B cell (primary cell): ENCODE measurements around the gene TBRG4. TPM values are rescaled to one million over a fixed set of nuclear protein-coding genes. Genes with fewer than 3 reads are reported as not detected.

Experiments used
- ATAC-seq: fragments of 200-7000 bp; cut with Tn5 transposase; one replicate; pipeline ENCODE4 v1.10.0; 2021; ENCODE audit warnings: low read depth, mild to moderate bottlenecking, moderate number of reproducible peaks, moderate library complexity
- CTCF ChIA-PET: fragments of 350-600 bp; sonication (Branson Sonifier 250); formaldehyde crosslinking; loops from one replicate; lab custom pipeline; 2021; ENCODE audit warnings: antibody characterized with exemption, inconsistent platforms; lab: Charles Lee
- POLR2A ChIA-PET: fragments of 350-600 bp; sonication (Branson Sonifier 250); formaldehyde crosslinking; loops from one replicate; lab custom pipeline; 2021; ENCODE audit warnings: antibody characterized with exemption; lab: Charles Lee
- DNase-seq: peaks from one replicate; pipeline ENCODE4 v3.0.0; 2013
- H2AFZ ChIP-seq: 2 replicates; pipeline ENCODE4 v1.6.1; 2012; ENCODE audit warnings: mild to moderate bottlenecking, low read depth, low read length; ENCODE audit not compliant: insufficient read depth, poor library complexity, severe bottlenecking
- H3K27ac ChIP-seq, 2 donors: 1 replicate in 1 of 2; 2 replicates in 1 of 2; pipeline ENCODE4 v1.5.1; 2012 to 2013; ENCODE audit warnings: low read length in 2 of 2, mild to moderate bottlenecking in 2 of 2, moderate library complexity in 1 of 2
- H3K27me3 ChIP-seq, 4 experiments: fragments of 200-600 bp in 1 of 4; sonication (generic) in 1 of 4; replicated peaks in 1 of 4; 1 replicate in 2 of 4; 2 replicates in 2 of 4; pipeline versions ENCODE4 v1.6.1 to v1.7.0; 2013 to 2016; ENCODE audit warnings: low read length in 3 of 4, mild to moderate bottlenecking in 2 of 4, mixed read lengths in 1 of 4, moderate library complexity in 1 of 4; ENCODE audit not compliant: insufficient read depth in 4 of 4, control insufficient read depth in 3 of 4; ENCODE audit errors: control extremely low read depth in 1 of 4
- H3K36me3 ChIP-seq, 2 experiments: replicated peaks in 1 of 2; 1 replicate in 1 of 2; 2 replicates in 1 of 2; pipeline versions ENCODE4 v1.6.1 to v1.7.1; 2013; ENCODE audit warnings: low read length in 1 of 2; ENCODE audit not compliant: insufficient read depth in 2 of 2, control insufficient read depth in 1 of 2; ENCODE audit errors: control extremely low read depth in 1 of 2, extremely low read depth in 1 of 2
- H3K4me1 ChIP-seq, 2 donors: fragments of 200-600 bp in 1 of 2; sonication (generic) in 1 of 2; 1 replicate in 1 of 2; 2 replicates in 1 of 2; pipeline versions ENCODE4 v1.5.1 to v1.6.1; 2013 to 2017; ENCODE audit warnings: low read length in 2 of 2; ENCODE audit not compliant: control insufficient read depth in 2 of 2, insufficient read depth in 2 of 2
- H3K4me2 ChIP-seq: replicated peaks from 2 replicates; pipeline ENCODE3; 2012; ENCODE audit warnings: mild to moderate bottlenecking, low read depth, low read length; ENCODE audit not compliant: poor library complexity, severe bottlenecking
- H3K4me3 ChIP-seq, 5 experiments: fragments of 200-600 bp in 1 of 5; sonication (generic) in 1 of 5; 1 replicate in 3 of 5; 2 replicates in 2 of 5; pipeline versions ENCODE4 v1.5.1 to v1.7.0; 2011 to 2016; ENCODE audit warnings: low read length in 4 of 5, mild to moderate bottlenecking in 4 of 5, low read depth in 2 of 5, control low read depth in 1 of 5, moderate library complexity in 1 of 5; ENCODE audit not compliant: insufficient read depth in 1 of 5; ENCODE audit errors: control extremely low read depth in 1 of 5, extremely low read depth in 1 of 5
- H3K79me2 ChIP-seq: fragments of 200-600 bp; sonication (generic); one replicate; pipeline ENCODE4 v1.6.0; 2016; ENCODE audit warnings: low read length; ENCODE audit not compliant: control insufficient read depth, insufficient read depth
- H3K9ac ChIP-seq: fragments of 200-600 bp; sonication (generic); 2 replicates; pipeline ENCODE4 v1.6.1; 2017; ENCODE audit warnings: mild to moderate bottlenecking, low read length, moderate library complexity
- H3K9me3 ChIP-seq, 3 donors: one replicate each; pipeline versions ENCODE4 v1.6.1 to v1.7.1; 2013; ENCODE audit warnings: low read length in 2 of 3; ENCODE audit not compliant: control insufficient read depth in 2 of 3, insufficient read depth in 1 of 3; ENCODE audit errors: control extremely low read depth in 1 of 3
- H4K20me1 ChIP-seq: 2 replicates; pipeline ENCODE4 v1.6.0; 2012; ENCODE audit warnings: mild to moderate bottlenecking, low read length; ENCODE audit not compliant: insufficient read depth, control insufficient read depth, poor library complexity, severe bottlenecking
- H3K27ac Mint-ChIP-seq: one replicate; pipeline ENCODE4 v1.8.0; 2021; ENCODE audit warnings: mixed read lengths
- H3K27me3 Mint-ChIP-seq: one replicate; pipeline ENCODE4 v1.8.0; 2021; ENCODE audit warnings: mixed read lengths
- H3K4me1 Mint-ChIP-seq: one replicate; pipeline ENCODE4 v1.8.0; 2021; ENCODE audit warnings: mixed read lengths
- H3K4me3 Mint-ChIP-seq: one replicate; pipeline ENCODE4 v1.8.0; 2021; ENCODE audit warnings: mixed read lengths
- H3K9me3 Mint-ChIP-seq: one replicate; pipeline ENCODE4 v1.8.0; 2022; ENCODE audit warnings: mixed read lengths; ENCODE audit not compliant: insufficient read depth
- EZH2 ChIP-seq: IDR thresholded peaks from 2 replicates; pipeline ENCODE4 v1.6.1; 2012; ENCODE audit warnings: borderline replicate concordance, low read depth, mild to moderate bottlenecking, moderate library complexity, low read length; ENCODE audit not compliant: insufficient read depth, poor library complexity, severe bottlenecking
- WGBS: methylation state at CpG from one replicate; pipeline ENCODE4 v1.1.5; 2013; ENCODE audit warnings: missing lambda C conversion rate; ENCODE audit not compliant: insufficient coverage; 5-methylcytosine and 5-hydroxymethylcytosine counted together
- intact Hi-C: fragments of 100-400 bp; cut with micrococcal nuclease; formaldehyde crosslinking; loops from one replicate; pipeline ENCODE4 v1.10.0; 2022
- polyA plus RNA-seq: library from polyadenylated mRNA; depleted of rRNA; stranded (reverse); fragments of >200 nt; gene quantifications from 2 replicates; pipeline ENCODE4 v1.2.3, GENCODE V29; 2012
- total RNA-seq, 2 donors: library from RNA; stranded (reverse); fragments of 120-200 nt in 1 of 2; gene quantifications; 1 replicate in 1 of 2; 2 replicates in 1 of 2; pipeline versions ENCODE4 v1.2.3 to v1.2.4, GENCODE V29; 2013 to 2022
- TF ChIP-seq, protein P1 (sequence below): fragments of 200-600 bp; IDR thresholded peaks from one replicate; pipeline ENCODE4 v1.8.0; 2022; ENCODE audit warnings: antibody characterized with exemption, mild to moderate bottlenecking

The TBRG4 gene
- total and polyA plus RNA-seq, 2 donors (not counting 1 experiment from before 2014, with no cell fraction given) = 92.8 to 111 TPM

DNA sequence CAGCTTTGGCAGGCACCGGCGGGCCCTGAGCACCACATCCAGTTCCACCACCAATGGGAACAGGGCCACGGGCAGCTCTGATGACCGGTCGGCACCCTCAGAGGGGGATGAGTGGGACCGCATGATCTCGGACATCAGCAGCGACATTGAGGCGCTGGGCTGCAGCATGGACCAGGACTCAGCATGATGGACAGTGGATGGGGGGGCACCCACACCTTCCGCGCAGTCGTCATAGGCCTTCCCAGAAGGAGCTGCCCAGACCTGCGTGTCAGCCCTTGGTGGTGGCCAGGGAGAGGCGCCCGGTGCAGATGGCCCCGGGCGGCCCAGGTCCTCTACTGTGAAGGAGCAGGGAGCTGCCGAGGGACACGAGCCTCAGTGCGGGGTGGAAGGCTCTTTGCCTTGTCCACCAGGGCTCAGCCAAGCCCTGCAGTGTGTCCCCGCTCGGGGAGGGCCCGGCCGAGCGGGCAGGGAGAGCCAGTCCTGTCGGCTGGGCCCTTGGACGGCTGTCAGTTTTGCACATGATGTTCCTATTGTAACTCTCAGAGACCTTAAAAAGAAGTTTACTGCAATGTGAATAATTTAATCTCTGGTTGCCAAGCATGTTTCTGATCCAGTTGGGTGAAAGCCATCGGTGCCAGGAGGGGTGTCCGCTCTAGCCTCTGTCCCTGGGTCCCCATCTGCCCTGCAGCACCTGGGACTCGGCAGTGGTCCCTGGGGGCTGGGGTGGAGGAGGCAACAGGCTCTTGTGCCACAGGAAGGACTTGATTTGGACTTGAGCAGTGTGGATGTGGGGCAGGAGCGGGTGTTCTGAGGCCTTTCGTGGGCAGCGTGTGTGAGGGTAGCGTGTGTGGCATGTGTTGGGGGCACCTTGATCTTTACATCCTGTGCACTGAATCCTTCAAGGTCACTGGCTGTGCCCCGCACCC is 35.4 kb downstream of the TBRG4 start:
- no peaks in the 10 kb centered on the region for H3K27me3 ChIP-seq
- H3K4me1 ChIP-seq = no peaks in the 10 kb centered on the region
- H3K4me2 ChIP-seq = no peak overlapping the region
- WGBS = 96% methylated on average over 28 of the region's 35 CpGs
- TF ChIP-seq, protein P1, sequence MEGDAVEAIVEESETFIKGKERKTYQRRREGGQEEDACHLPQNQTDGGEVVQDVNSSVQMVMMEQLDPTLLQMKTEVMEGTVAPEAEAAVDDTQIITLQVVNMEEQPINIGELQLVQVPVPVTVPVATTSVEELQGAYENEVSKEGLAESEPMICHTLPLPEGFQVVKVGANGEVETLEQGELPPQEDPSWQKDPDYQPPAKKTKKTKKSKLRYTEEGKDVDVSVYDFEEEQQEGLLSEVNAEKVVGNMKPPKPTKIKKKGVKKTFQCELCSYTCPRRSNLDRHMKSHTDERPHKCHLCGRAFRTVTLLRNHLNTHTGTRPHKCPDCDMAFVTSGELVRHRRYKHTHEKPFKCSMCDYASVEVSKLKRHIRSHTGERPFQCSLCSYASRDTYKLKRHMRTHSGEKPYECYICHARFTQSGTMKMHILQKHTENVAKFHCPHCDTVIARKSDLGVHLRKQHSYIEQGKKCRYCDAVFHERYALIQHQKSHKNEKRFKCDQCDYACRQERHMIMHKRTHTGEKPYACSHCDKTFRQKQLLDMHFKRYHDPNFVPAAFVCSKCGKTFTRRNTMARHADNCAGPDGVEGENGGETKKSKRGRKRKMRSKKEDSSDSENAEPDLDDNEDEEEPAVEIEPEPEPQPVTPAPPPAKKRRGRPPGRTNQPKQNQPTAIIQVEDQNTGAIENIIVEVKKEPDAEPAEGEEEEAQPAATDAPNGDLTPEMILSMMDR = no peak
- no peak for TF ChIP-seq EZH2
- peaks cover 0 to 59% of the 10 kb centered on the region in 2 experiments for H3K36me3 ChIP-seq
- intact Hi-C loops = no loop called here
- peaks cover 72% of the 10 kb centered on the region for H4K20me1 ChIP-seq
- ATAC-seq (no peak), DNase-seq (no peak)
- H3K4me3 ChIP-seq = no peak overlapping the region
- CTCF ChIA-PET = no interaction called here
- Mint-ChIP-seq H3K4me3 (no peak overlapping the region), H3K27me3 (no peaks in the 10 kb centered on the region), H3K27ac (no peak overlapping the region), H3K9me3 (no peaks in the 10 kb centered on the region), H3K4me1 (no peaks in the 10 kb centered on the region)
- no peaks in the 10 kb centered on the region for H3K9me3 ChIP-seq
- POLR2A ChIA-PET = no interaction called here
- H3K27ac ChIP-seq = no peak overlapping the region
- H3K9ac ChIP-seq = no peak overlapping the region
- peaks cover 7% of the 10 kb centered on the region for H3K79me2 ChIP-seq
- no peak overlapping the region for H2AFZ ChIP-seq

DNA sequence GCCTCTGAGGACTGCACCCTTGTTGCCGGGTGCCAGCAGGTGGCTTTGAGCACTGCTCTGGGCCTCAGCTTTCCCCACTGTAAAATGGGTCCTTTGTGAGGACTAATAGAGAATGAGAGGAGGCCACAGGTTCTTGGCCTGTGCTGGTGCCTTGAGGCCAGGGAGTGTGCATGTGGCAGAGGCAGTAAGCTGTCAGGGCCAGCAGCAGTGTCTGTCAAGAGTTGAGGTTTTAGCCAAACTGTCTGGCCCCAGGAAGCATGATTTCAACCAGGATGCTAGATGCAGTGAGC is 36.2 kb downstream of the TBRG4 start:
- POLR2A ChIA-PET = no interaction called here
- H3K36me3 ChIP-seq = peaks cover 0 to 66% of the 10 kb centered on the region in 2 experiments
- 100% methylated on average over 1 of the region's 1 CpG for WGBS

More for the DNA sequence above, 36.2 kb downstream of the TBRG4 start:
- H2AFZ ChIP-seq = no peak overlapping the region
- no peak overlapping the region for H3K27ac Mint-ChIP-seq
- intact Hi-C loops = no loop called here
- no peak overlapping the region for H3K4me2 ChIP-seq
- CTCF ChIA-PET = no interaction called here
- DNase-seq (no peak), ATAC-seq (no peak)
- H3K4me3 Mint-ChIP-seq = no peak overlapping the region
- H3K4me1 ChIP-seq = no peaks in the 10 kb centered on the region
- H3K9me3 ChIP-seq = no peaks in the 10 kb centered on the region
- H3K27me3 Mint-ChIP-seq = no peaks in the 10 kb centered on the region
- no peak overlapping the region for H3K9ac ChIP-seq
- no peak overlapping the region for H3K27ac ChIP-seq
- no peaks in the 10 kb centered on the region for H3K4me1 Mint-ChIP-seq
- H3K4me3 ChIP-seq = no peak overlapping the region
- H3K27me3 ChIP-seq = no peaks in the 10 kb centered on the region
- peaks cover 80% of the 10 kb centered on the region for H4K20me1 ChIP-seq
- TF ChIP-seq EZH2 = no peak
- TF ChIP-seq, protein P1 = no peak
- no peaks in the 10 kb centered on the region for H3K9me3 Mint-ChIP-seq
- H3K79me2 ChIP-seq = peaks cover 10% of the 10 kb centered on the region
